ENCODE measurements around the gene NAIP.
"Not testable (repeated sequence)": the region's sequence is repeated elsewhere in the genome, so short reads cannot be mapped to it uniquely, and the experiment has no call there.

Gene NAIP

GRCh38 chr5:71025289-71025953 is at the start of gene NAIP:
NAIP (minus strand) TSS chr5:71025339; CDS start chr5:71012915, 12,424 bp downstream.
- not testable (repeated sequence) for H3K4me3 ChIP-seq (ENCODE audit: low read depth, low read length); H3K36me3 ChIP-seq (ENCODE audit: control insufficient read depth, insufficient read depth, low read length); H3K4me1 ChIP-seq (ENCODE audit: control insufficient read depth, insufficient read depth, low read length); H3K27ac ChIP-seq (ENCODE audit: low read depth, low read length); H3K9me3 ChIP-seq (ENCODE audit: control insufficient read depth, insufficient read depth, low read length); H3K9ac ChIP-seq (ENCODE audit: low read depth, low read length); H3K27me3 ChIP-seq (ENCODE audit: control insufficient read depth, insufficient read depth, low read length)

- not testable (repeated sequence) for H3K27me3 ChIP-seq (ENCODE audit: control insufficient read depth, insufficient read depth, low read length); H3K9ac ChIP-seq (ENCODE audit: low read depth, low read length); H3K36me3 ChIP-seq (ENCODE audit: control insufficient read depth, insufficient read depth, low read length); H3K27ac ChIP-seq (ENCODE audit: low read depth, low read length); H3K4me1 ChIP-seq (ENCODE audit: control insufficient read depth, insufficient read depth, low read length); H3K9me3 ChIP-seq (ENCODE audit: control insufficient read depth, insufficient read depth, low read length); H3K4me3 ChIP-seq (ENCODE audit: low read depth, low read length)
These were observed 42.3 kb upstream of the NAIP start, which contains the start of gene GTF2H2 for GRCh38 chr5:71067262-71067928. GTF2H2 (minus strand) TSS chr5:71067676; CDS start chr5:71062763, 4,913 bp downstream.

- H3K9ac ChIP-seq (ENCODE audit: low read depth, low read length); H3K36me3 ChIP-seq (ENCODE audit: control insufficient read depth, insufficient read depth, low read length); H3K4me1 ChIP-seq (ENCODE audit: control insufficient read depth, insufficient read depth, low read length); H3K27me3 ChIP-seq (ENCODE audit: control insufficient read depth, insufficient read depth, low read length); H3K27ac ChIP-seq (ENCODE audit: low read depth, low read length); H3K9me3 ChIP-seq (ENCODE audit: control insufficient read depth, insufficient read depth, low read length); H3K4me3 ChIP-seq (ENCODE audit: low read depth, low read length): not testable (repeated sequence)
These were observed 36.2 kb upstream of the NAIP start for GRCh38 chr5:71061322-71061721.

GRCh38 chr5:71059426-71059825 is 34.3 kb upstream of the NAIP start:
- not testable (repeated sequence) for H3K9me3 ChIP-seq (ENCODE audit: control insufficient read depth, insufficient read depth, low read length); H3K27ac ChIP-seq (ENCODE audit: low read depth, low read length); H3K9ac ChIP-seq (ENCODE audit: low read depth, low read length); H3K4me3 ChIP-seq (ENCODE audit: low read depth, low read length); H3K4me1 ChIP-seq (ENCODE audit: control insufficient read depth, insufficient read depth, low read length); H3K36me3 ChIP-seq (ENCODE audit: control insufficient read depth, insufficient read depth, low read length); H3K27me3 ChIP-seq (ENCODE audit: control insufficient read depth, insufficient read depth, low read length)

GRCh38 chr5:71044808-71045207 is 19.7 kb upstream of the NAIP start:
- H3K36me3 ChIP-seq (ENCODE audit: control insufficient read depth, insufficient read depth, low read length); H3K9me3 ChIP-seq (ENCODE audit: control insufficient read depth, insufficient read depth, low read length): not testable (repeated sequence)

GRCh38 chr5:71044128-71044527 is 19.0 kb upstream of the NAIP start:
- not testable (repeated sequence) for H3K9me3 ChIP-seq (ENCODE audit: control insufficient read depth, insufficient read depth, low read length); H3K27me3 ChIP-seq (ENCODE audit: control insufficient read depth, insufficient read depth, low read length); H3K36me3 ChIP-seq (ENCODE audit: control insufficient read depth, insufficient read depth, low read length); H3K9ac ChIP-seq (ENCODE audit: low read depth, low read length); H3K4me3 ChIP-seq (ENCODE audit: low read depth, low read length); H3K27ac ChIP-seq (ENCODE audit: low read depth, low read length); H3K4me1 ChIP-seq (ENCODE audit: control insufficient read depth, insufficient read depth, low read length)

More at GRCh38 chr5:71044808-71045207, 19.7 kb upstream of the NAIP start:
- not testable (repeated sequence) for H3K9ac ChIP-seq (ENCODE audit: low read depth, low read length); H3K27me3 ChIP-seq (ENCODE audit: control insufficient read depth, insufficient read depth, low read length); H3K27ac ChIP-seq (ENCODE audit: low read depth, low read length); H3K4me1 ChIP-seq (ENCODE audit: control insufficient read depth, insufficient read depth, low read length); H3K4me3 ChIP-seq (ENCODE audit: low read depth, low read length)

GRCh38 chr5:71031046-71031776 is 6.1 kb upstream of the NAIP start:
- H3K36me3 ChIP-seq (ENCODE audit: control insufficient read depth, insufficient read depth, low read length); H3K27ac ChIP-seq (ENCODE audit: low read depth, low read length); H3K9me3 ChIP-seq (ENCODE audit: control insufficient read depth, insufficient read depth, low read length); H3K4me1 ChIP-seq (ENCODE audit: control insufficient read depth, insufficient read depth, low read length); H3K4me3 ChIP-seq (ENCODE audit: low read depth, low read length); H3K27me3 ChIP-seq (ENCODE audit: control insufficient read depth, insufficient read depth, low read length); H3K9ac ChIP-seq (ENCODE audit: low read depth, low read length): not testable (repeated sequence)

- H3K36me3 ChIP-seq (ENCODE audit: control insufficient read depth, insufficient read depth, low read length); H3K27me3 ChIP-seq (ENCODE audit: control insufficient read depth, insufficient read depth, low read length); H3K9ac ChIP-seq (ENCODE audit: low read depth, low read length); H3K27ac ChIP-seq (ENCODE audit: low read depth, low read length); H3K4me3 ChIP-seq (ENCODE audit: low read depth, low read length); H3K4me1 ChIP-seq (ENCODE audit: control insufficient read depth, insufficient read depth, low read length); H3K9me3 ChIP-seq (ENCODE audit: control insufficient read depth, insufficient read depth, low read length): not testable (repeated sequence)
These were observed 4.5 kb downstream of the NAIP start for GRCh38 chr5:71020643-71021042.

- H3K9me3 ChIP-seq (ENCODE audit: control insufficient read depth, insufficient read depth, low read length); H3K4me3 ChIP-seq (ENCODE audit: low read depth, low read length); H3K9ac ChIP-seq (ENCODE audit: low read depth, low read length); H3K4me1 ChIP-seq (ENCODE audit: control insufficient read depth, insufficient read depth, low read length); H3K36me3 ChIP-seq (ENCODE audit: control insufficient read depth, insufficient read depth, low read length); H3K27ac ChIP-seq (ENCODE audit: low read depth, low read length); H3K27me3 ChIP-seq (ENCODE audit: control insufficient read depth, insufficient read depth, low read length): not testable (repeated sequence)
These were observed 6.6 kb downstream of the NAIP start for GRCh38 chr5:71018376-71019005.

- no peak overlapping the region for H3K4me3 ChIP-seq (ENCODE audit: low read depth, low read length)
- no peaks in the 10 kb centered on the region for H3K36me3 ChIP-seq (ENCODE audit: control insufficient read depth, insufficient read depth, low read length)
These were observed 11.0 kb downstream of the NAIP start for GRCh38 chr5:71014176-71014575.

GRCh38 chr5:71013575-71013974 is 11.6 kb downstream of the NAIP start:
- H3K27ac ChIP-seq (ENCODE audit: low read depth, low read length), result no peak overlapping the region
- no peak overlapping the region for H3K9ac ChIP-seq (ENCODE audit: low read depth, low read length)
- H3K36me3 ChIP-seq (ENCODE audit: control insufficient read depth, insufficient read depth, low read length), result no peaks in the 10 kb centered on the region
- no peaks in the 10 kb centered on the region for H3K27me3 ChIP-seq (ENCODE audit: control insufficient read depth, insufficient read depth, low read length)
- H3K4me1 ChIP-seq (ENCODE audit: control insufficient read depth, insufficient read depth, low read length), result 0 out of 2 replicates have a peak, but pooled peaks cover 5% of the 10 kb centered on the region
- H3K4me3 ChIP-seq (ENCODE audit: low read depth, low read length), result no peak overlapping the region
- no peaks in the 10 kb centered on the region for H3K9me3 ChIP-seq (ENCODE audit: control insufficient read depth, insufficient read depth, low read length)

More at GRCh38 chr5:71014176-71014575, 11.0 kb downstream of the NAIP start:
- H3K9me3 ChIP-seq (ENCODE audit: control insufficient read depth, insufficient read depth, low read length), result no peaks in the 10 kb centered on the region
- no peak overlapping the region for H3K9ac ChIP-seq (ENCODE audit: low read depth, low read length)
- no peak overlapping the region for H3K27ac ChIP-seq (ENCODE audit: low read depth, low read length)
- H3K4me1 ChIP-seq (ENCODE audit: control insufficient read depth, insufficient read depth, low read length), result 0 out of 2 replicates have a peak, but pooled peaks cover 5% of the 10 kb centered on the region
- no peaks in the 10 kb centered on the region for H3K27me3 ChIP-seq (ENCODE audit: control insufficient read depth, insufficient read depth, low read length)
